GM12873 (cell line): ENCODE measurements around the gene MEG3.

Source experiments
- CTCF ChIP-seq: IDR thresholded peaks from 2 replicates; pipeline ENCODE4 v1.5.1; 2012; ENCODE audit warnings: low read depth, mild to moderate bottlenecking, moderate library complexity, low read length, control low read depth; ENCODE audit not compliant: insufficient read depth; ENCODE audit errors: missing control alignments

The MEG3 gene

GRCh38 chr14:100904307-100905087, 78.6 kb downstream of the MEG3 start:
- no peak for TF ChIP-seq CTCF

GRCh38 chr14:100905166-100905565, 79.2 kb downstream of the MEG3 start:
- no peak for TF ChIP-seq CTCF

- TF ChIP-seq CTCF, result peak; percentile 43
Measured at GRCh38 chr14:100906420-100906819, 80.5 kb downstream of the MEG3 start.

GRCh38 chr14:100907240-100907639, 81.3 kb downstream of the MEG3 start:
- no peak for TF ChIP-seq CTCF

GRCh38 chr14:100909439-100909838, 83.5 kb downstream of the MEG3 start:
- TF ChIP-seq CTCF, result no peak
